Osteoblast (primary cell): ENCODE data around the gene CTNNA1. TPM values are rescaled to one million over a fixed set of nuclear protein-coding genes. Genes with fewer than 3 reads are reported as not detected.
A peak's percentile ranks its signal among the peaks of the same experiment; 100 is the strongest.

Experiments
- DNase-seq: peaks from one replicate; pipeline ENCODE4 v3.0.0; 2011; ENCODE audit warnings: low spot score, mixed read lengths; ENCODE audit not compliant: insufficient read length; ENCODE audit errors: missing footprints
- H2AFZ ChIP-seq: 2 replicates; pipeline ENCODE4 v1.6.0; 2011; ENCODE audit warnings: mild to moderate bottlenecking, low read length
- H3K27ac ChIP-seq: 2 replicates; pipeline ENCODE4 v1.5.1; 2011; ENCODE audit warnings: mild to moderate bottlenecking, low read depth, low read length, moderate library complexity
- H3K27me3 ChIP-seq: 2 replicates; pipeline ENCODE4 v1.6.0; 2012; ENCODE audit warnings: mild to moderate bottlenecking, control low read depth, inconsistent platforms, low read length, moderate library complexity; ENCODE audit not compliant: insufficient read depth
- H3K36me3 ChIP-seq: 2 replicates; pipeline ENCODE4 v1.5.1; 2011; ENCODE audit warnings: mild to moderate bottlenecking, low read length, control low read depth, moderate library complexity; ENCODE audit not compliant: insufficient read depth
- H3K4me1 ChIP-seq: 2 replicates; pipeline ENCODE4 v1.5.1; 2011; ENCODE audit warnings: mild to moderate bottlenecking, low read length, control low read depth, moderate library complexity; ENCODE audit not compliant: insufficient read depth
- H3K4me2 ChIP-seq: 2 replicates; pipeline ENCODE4 v1.6.0; 2011; ENCODE audit warnings: mild to moderate bottlenecking, low read length; ENCODE audit not compliant: insufficient read depth
- H3K4me3 ChIP-seq: fragments of 200-600 bp; sonication (generic); 3 replicates; pipeline ENCODE4 v1.5.1; 2012; ENCODE audit warnings: mild to moderate bottlenecking, low read length, inconsistent platforms; ENCODE audit not compliant: insufficient read depth
- H3K79me2 ChIP-seq: 2 replicates; pipeline ENCODE4 v1.6.0; 2012; ENCODE audit warnings: mild to moderate bottlenecking, low read length, control low read depth, inconsistent platforms; ENCODE audit not compliant: insufficient read depth
- H3K9me3 ChIP-seq: 2 replicates; pipeline ENCODE4 v1.5.1; 2011; ENCODE audit warnings: low read depth, low read length, control low read depth
- H4K20me1 ChIP-seq: 2 replicates; pipeline ENCODE4 v1.6.0; 2012; ENCODE audit warnings: mild to moderate bottlenecking, low read length, control low read depth; ENCODE audit not compliant: insufficient read depth
- CTCF ChIP-seq: IDR thresholded peaks from 2 replicates; pipeline ENCODE4 v1.5.1; 2011; ENCODE audit warnings: mild to moderate bottlenecking, low read depth, low read length, moderate library complexity; ENCODE audit errors: extremely low read depth
- total RNA-seq: library from RNA; depleted of rRNA; stranded (reverse); fragments of >200 nt; gene quantifications from 2 replicates; pipeline ENCODE4 v1.2.3, GENCODE V29; 2012

Gene CTNNA1
- total RNA-seq, 1 donor = 432 TPM

GRCh38 chr5:138936968-138937345, 183.7 kb downstream of the CTNNA1 start:
- Histone ChIP-seq H3K79me2 (no peaks in the 10 kb centered on the region), H3K27ac (no peak overlapping the region), H3K4me2 (no peak overlapping the region), H3K9me3 (no peaks in the 10 kb centered on the region), H2AFZ (no peak overlapping the region), H3K36me3 (peaks cover 50% of the 10 kb centered on the region), H3K4me1 (no peaks in the 10 kb centered on the region), H3K27me3 (no peaks in the 10 kb centered on the region), H4K20me1 (no peaks in the 10 kb centered on the region), H3K4me3 (no peak overlapping the region)
- TF ChIP-seq CTCF = no peak
- no peak for DNase-seq

DNA sequence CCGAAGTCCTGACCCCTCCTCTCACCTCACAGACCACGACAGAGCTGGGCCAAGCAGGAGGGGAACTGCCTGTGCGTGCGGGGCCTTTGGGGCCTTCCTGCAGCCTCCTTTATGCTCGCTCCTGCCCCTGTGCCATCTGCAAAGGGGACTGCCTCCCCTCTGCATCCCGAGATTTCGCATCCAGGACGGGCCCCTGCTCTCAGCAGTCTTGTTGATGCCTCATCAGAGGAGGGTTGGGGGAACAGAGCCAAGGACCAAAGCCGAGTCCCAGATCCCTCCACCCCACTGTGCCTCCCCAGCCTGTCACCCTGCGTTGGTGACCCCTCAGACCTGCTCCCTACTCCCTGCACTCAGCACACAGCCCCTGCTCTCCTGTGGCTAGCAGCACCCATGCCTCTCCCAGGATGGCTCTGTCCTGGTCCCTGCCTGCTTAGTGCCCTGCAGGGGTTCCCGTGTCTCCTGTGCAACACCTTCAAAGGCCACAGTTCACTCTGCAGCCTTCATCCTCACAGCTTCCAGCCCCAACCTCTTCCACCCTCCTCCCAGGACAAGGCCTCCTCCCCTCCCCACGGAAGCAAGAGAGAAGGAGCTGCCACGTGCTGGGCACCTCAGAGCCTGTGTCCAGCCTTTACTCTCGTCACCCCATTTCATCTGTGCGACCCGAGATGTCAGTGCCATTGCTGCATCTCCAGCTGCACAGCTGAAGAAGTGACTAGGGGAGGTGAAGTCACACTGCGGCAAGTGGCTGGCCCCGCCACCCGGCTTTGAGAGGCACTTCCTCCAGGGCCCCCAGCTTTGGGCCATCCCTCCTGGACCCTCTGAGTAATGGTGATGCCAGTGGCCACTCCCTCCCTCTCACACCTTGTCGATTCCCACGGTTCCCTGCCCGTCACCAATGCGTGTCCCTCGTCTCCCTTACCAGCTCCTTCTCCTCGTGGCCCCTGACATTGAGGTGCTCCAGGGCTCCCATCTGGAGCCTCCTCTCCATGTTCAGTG, 184.5 kb downstream of the CTNNA1 start:
- peaks cover 43% of the 10 kb centered on the region for H3K36me3 ChIP-seq
- no peaks in the 10 kb centered on the region for H4K20me1 ChIP-seq
- no peaks in the 10 kb centered on the region for H3K27me3 ChIP-seq
- no peaks in the 10 kb centered on the region for H3K9me3 ChIP-seq
- H3K4me1 ChIP-seq = no peaks in the 10 kb centered on the region
- DNase-seq = no peak
- H3K4me3 ChIP-seq = no peak overlapping the region
- no peak for TF ChIP-seq CTCF
- H3K27ac ChIP-seq = no peak overlapping the region
- no peaks in the 10 kb centered on the region for H3K79me2 ChIP-seq
- no peak overlapping the region for H2AFZ ChIP-seq
- no peak overlapping the region for H3K4me2 ChIP-seq

DNA sequence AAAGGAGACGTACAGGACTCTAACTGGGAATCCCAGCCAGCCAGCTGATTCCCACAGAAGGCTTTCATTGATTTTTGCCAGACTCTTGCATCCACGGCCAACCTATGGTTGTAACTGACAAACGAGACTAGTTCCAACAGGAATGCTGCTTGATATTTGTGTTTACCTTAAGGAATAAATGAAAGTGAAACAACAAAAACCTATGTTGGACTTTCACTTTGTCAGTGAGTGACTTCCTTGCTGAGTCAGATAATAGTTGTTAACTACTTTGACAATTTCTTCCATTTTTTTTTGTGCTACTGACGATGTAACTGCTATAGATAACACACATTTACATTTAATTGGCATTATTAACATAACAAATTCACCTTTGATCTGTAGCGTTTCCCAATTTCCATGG, 185.3 kb downstream of the CTNNA1 start:
- no peak for TF ChIP-seq CTCF
- no peaks in the 10 kb centered on the region for H3K4me1 ChIP-seq
- H4K20me1 ChIP-seq = no peaks in the 10 kb centered on the region
- no peaks in the 10 kb centered on the region for H3K79me2 ChIP-seq
- no peaks in the 10 kb centered on the region for H3K27me3 ChIP-seq
- H2AFZ ChIP-seq = no peak overlapping the region
- H3K9me3 ChIP-seq = no peaks in the 10 kb centered on the region
- no peak for DNase-seq
- H3K4me2 ChIP-seq = no peak overlapping the region
- H3K36me3 ChIP-seq = peaks cover 36% of the 10 kb centered on the region
- H3K27ac ChIP-seq = no peak overlapping the region
- H3K4me3 ChIP-seq = no peak overlapping the region

GRCh38 chr5:138942066-138942465, 188.8 kb downstream of the CTNNA1 start:
- no peaks in the 10 kb centered on the region for H3K79me2 ChIP-seq
- H3K4me2 ChIP-seq = no peak overlapping the region
- peaks cover 7% of the 10 kb centered on the region for H3K36me3 ChIP-seq
- no peak overlapping the region for H3K4me3 ChIP-seq
- no peaks in the 10 kb centered on the region for H3K9me3 ChIP-seq
- no peaks in the 10 kb centered on the region for H3K4me1 ChIP-seq
- H2AFZ ChIP-seq = no peak overlapping the region
- no peak for TF ChIP-seq CTCF
- H3K27ac ChIP-seq = no peak overlapping the region
- peak; percentile 50 for DNase-seq
- H3K27me3 ChIP-seq = no peaks in the 10 kb centered on the region
- H4K20me1 ChIP-seq = peaks cover 5% of the 10 kb centered on the region
